Activated naive CD4-positive, alpha-beta T cell treated with anti-CD3 and anti-CD28 coated beads, Interleukin-2, amount 50 U/mL, for 24 hours (primary cell): Measurements from ENCODE around the gene PTH1R.
A peak's percentile ranks its signal among the peaks of the same experiment; 100 is the strongest.
"Not testable (repeated sequence)": the region's sequence is repeated elsewhere in the genome, so short reads cannot be mapped to it uniquely, and the experiment has no call there.

Experiments
- H3K27ac Mint-ChIP-seq: one replicate; pipeline ENCODE4 v1.8.0; 2021; ENCODE audit warnings: mild to moderate bottlenecking, mixed read lengths
- H3K27me3 Mint-ChIP-seq: one replicate; pipeline ENCODE4 v1.8.0; 2021; ENCODE audit warnings: mixed read lengths
- H3K36me3 Mint-ChIP-seq: one replicate; pipeline ENCODE4 v1.8.0; 2021; ENCODE audit warnings: mixed read lengths
- H3K4me1 Mint-ChIP-seq: one replicate; pipeline ENCODE4 v1.8.0; 2021; ENCODE audit warnings: mixed read lengths
- H3K4me3 Mint-ChIP-seq: one replicate; pipeline ENCODE4 v1.8.0; 2021; ENCODE audit warnings: mild to moderate bottlenecking, mixed read lengths
- H3K9me3 Mint-ChIP-seq: one replicate; pipeline ENCODE4 v1.8.0; 2021; ENCODE audit warnings: mixed read lengths

PTH1R gene

GRCh38 chr3:46905213-46905560 lies 27.7 kb downstream of the PTH1R start:
- no peak overlapping the region for H3K4me3 Mint-ChIP-seq
- H3K4me1 Mint-ChIP-seq = peaks cover 4% of the 10 kb centered on the region
- H3K27me3 Mint-ChIP-seq = no peaks in the 10 kb centered on the region
- H3K36me3 Mint-ChIP-seq = no peaks in the 10 kb centered on the region
- H3K27ac Mint-ChIP-seq = no peak overlapping the region
- H3K9me3 Mint-ChIP-seq = no peaks in the 10 kb centered on the region

GRCh38 chr3:46905661-46906451 lies 28.3 kb downstream of the PTH1R start:
- Mint-ChIP-seq H3K4me3 (no peak overlapping the region), H3K9me3 (no peaks in the 10 kb centered on the region), H3K27ac (no peak overlapping the region), H3K4me1 (peaks cover 4% of the 10 kb centered on the region), H3K27me3 (no peaks in the 10 kb centered on the region), H3K36me3 (no peaks in the 10 kb centered on the region)

- H3K36me3 Mint-ChIP-seq = no peaks in the 10 kb centered on the region
- H3K27ac Mint-ChIP-seq = no peak overlapping the region
- peaks cover 4% of the 10 kb centered on the region for H3K4me1 Mint-ChIP-seq
- no peaks in the 10 kb centered on the region for H3K9me3 Mint-ChIP-seq
- no peaks in the 10 kb centered on the region for H3K27me3 Mint-ChIP-seq
- no peak overlapping the region for H3K4me3 Mint-ChIP-seq
Measured at GRCh38 chr3:46906471-46907058, 29.0 kb downstream of the PTH1R start.

GRCh38 chr3:46907271-46907670 lies 29.8 kb downstream of the PTH1R start:
- Mint-ChIP-seq H3K27ac (no peak overlapping the region), H3K4me1 (peaks cover 4% of the 10 kb centered on the region), H3K27me3 (no peaks in the 10 kb centered on the region), H3K4me3 (no peak overlapping the region), H3K36me3 (no peaks in the 10 kb centered on the region), H3K9me3 (no peaks in the 10 kb centered on the region)

GRCh38 chr3:46907960-46908293 lies 30.4 kb downstream of the PTH1R start:
- Mint-ChIP-seq H3K27me3 (no peaks in the 10 kb centered on the region), H3K27ac (no peak overlapping the region), H3K4me1 (peaks cover 4% of the 10 kb centered on the region), H3K36me3 (no peaks in the 10 kb centered on the region), H3K4me3 (no peak overlapping the region), H3K9me3 (no peaks in the 10 kb centered on the region)

- H3K27me3 Mint-ChIP-seq = no peaks in the 10 kb centered on the region
- no peaks in the 10 kb centered on the region for H3K36me3 Mint-ChIP-seq
- no peak overlapping the region for H3K27ac Mint-ChIP-seq
- no peak overlapping the region for H3K4me3 Mint-ChIP-seq
- H3K4me1 Mint-ChIP-seq = peaks cover 6% of the 10 kb centered on the region
- H3K9me3 Mint-ChIP-seq = no peaks in the 10 kb centered on the region
Measured at GRCh38 chr3:46908294-46908985, 30.9 kb downstream of the PTH1R start.

GRCh38 chr3:46908986-46909534 lies 31.5 kb downstream of the PTH1R start:
- Mint-ChIP-seq H3K9me3 (no peaks in the 10 kb centered on the region), H3K4me3 (no peak overlapping the region), H3K27ac (no peak overlapping the region), H3K4me1 (peaks cover 12% of the 10 kb centered on the region), H3K27me3 (no peaks in the 10 kb centered on the region), H3K36me3 (no peaks in the 10 kb centered on the region)

- no peak overlapping the region for H3K27ac Mint-ChIP-seq
- H3K9me3 Mint-ChIP-seq = no peaks in the 10 kb centered on the region
- H3K4me3 Mint-ChIP-seq = no peak overlapping the region
- no peaks in the 10 kb centered on the region for H3K36me3 Mint-ChIP-seq
- H3K27me3 Mint-ChIP-seq = no peaks in the 10 kb centered on the region
- H3K4me1 Mint-ChIP-seq = peaks cover 15% of the 10 kb centered on the region
Measured at GRCh38 chr3:46909535-46910161, 32.1 kb downstream of the PTH1R start.

- H3K27ac Mint-ChIP-seq = no peak overlapping the region
- peaks cover 1% of the 10 kb centered on the region for H3K36me3 Mint-ChIP-seq
- H3K27me3 Mint-ChIP-seq = no peaks in the 10 kb centered on the region
- H3K4me3 Mint-ChIP-seq = no peak overlapping the region
- H3K9me3 Mint-ChIP-seq = no peaks in the 10 kb centered on the region
- peaks cover 18% of the 10 kb centered on the region for H3K4me1 Mint-ChIP-seq
Measured at GRCh38 chr3:46910166-46910760, 32.7 kb downstream of the PTH1R start.

- not testable (repeated sequence) for H3K36me3 Mint-ChIP-seq, H3K27ac Mint-ChIP-seq, H3K27me3 Mint-ChIP-seq, H3K9me3 Mint-ChIP-seq, H3K4me3 Mint-ChIP-seq
- peaks cover 23% of the 10 kb centered on the region for H3K4me1 Mint-ChIP-seq
Measured at GRCh38 chr3:46910914-46911313, 33.4 kb downstream of the PTH1R start.

GRCh38 chr3:46912986-46913385 lies 35.5 kb downstream of the PTH1R start:
- Mint-ChIP-seq H3K4me3 (no peak overlapping the region), H3K9me3 (no peaks in the 10 kb centered on the region), H3K36me3 (peaks cover 13% of the 10 kb centered on the region), H3K27me3 (no peaks in the 10 kb centered on the region), H3K4me1 (peaks cover 27% of the 10 kb centered on the region), H3K27ac (peak overlapping the region; percentile 9)

- Mint-ChIP-seq H3K27ac (no peak overlapping the region), H3K4me3 (no peak overlapping the region), H3K27me3 (no peaks in the 10 kb centered on the region), H3K36me3 (peaks cover 18% of the 10 kb centered on the region), H3K9me3 (no peaks in the 10 kb centered on the region), H3K4me1 (peaks cover 27% of the 10 kb centered on the region)
Measured at GRCh38 chr3:46913644-46914043, 36.1 kb downstream of the PTH1R start.

- no peaks in the 10 kb centered on the region for H3K9me3 Mint-ChIP-seq
- peaks cover 26% of the 10 kb centered on the region for H3K36me3 Mint-ChIP-seq
- peak overlapping the region; percentile 68 for H3K27ac Mint-ChIP-seq
- no peaks in the 10 kb centered on the region for H3K27me3 Mint-ChIP-seq
- H3K4me3 Mint-ChIP-seq = no peak overlapping the region
- peaks cover 23% of the 10 kb centered on the region for H3K4me1 Mint-ChIP-seq
Measured at GRCh38 chr3:46914849-46915248, 37.3 kb downstream of the PTH1R start.

- Mint-ChIP-seq H3K27ac (peak overlapping the region; percentile 76), H3K4me1 (peaks cover 23% of the 10 kb centered on the region), H3K4me3 (no peak overlapping the region), H3K36me3 (peaks cover 30% of the 10 kb centered on the region), H3K9me3 (no peaks in the 10 kb centered on the region), H3K27me3 (no peaks in the 10 kb centered on the region)
Measured at GRCh38 chr3:46915297-46915822, 37.8 kb downstream of the PTH1R start.

GRCh38 chr3:46916278-46916677 lies 38.8 kb downstream of the PTH1R start:
- H3K36me3 Mint-ChIP-seq = peaks cover 33% of the 10 kb centered on the region
- peak overlapping the region; percentile 60 for H3K27ac Mint-ChIP-seq
- H3K4me3 Mint-ChIP-seq = no peak overlapping the region
- H3K4me1 Mint-ChIP-seq = peaks cover 23% of the 10 kb centered on the region
- H3K9me3 Mint-ChIP-seq = no peaks in the 10 kb centered on the region
- H3K27me3 Mint-ChIP-seq = no peaks in the 10 kb centered on the region
